Stimulated activated CD8-positive, alpha-beta memory T cell treated with anti-CD3 and anti-CD28 coated beads, Interleukin-4, amount 100 ng/mL, for 4 hours (primary cell): ENCODE results near the gene IRAG1.

Source experiments
- DNase-seq, 2 donors: peaks; one replicate each; pipeline ENCODE4 v3.0.0-alpha.2; 2020; ENCODE audit warnings: low read depth in 2 of 2, low spot score in 1 of 2

The IRAG1 gene

DNA sequence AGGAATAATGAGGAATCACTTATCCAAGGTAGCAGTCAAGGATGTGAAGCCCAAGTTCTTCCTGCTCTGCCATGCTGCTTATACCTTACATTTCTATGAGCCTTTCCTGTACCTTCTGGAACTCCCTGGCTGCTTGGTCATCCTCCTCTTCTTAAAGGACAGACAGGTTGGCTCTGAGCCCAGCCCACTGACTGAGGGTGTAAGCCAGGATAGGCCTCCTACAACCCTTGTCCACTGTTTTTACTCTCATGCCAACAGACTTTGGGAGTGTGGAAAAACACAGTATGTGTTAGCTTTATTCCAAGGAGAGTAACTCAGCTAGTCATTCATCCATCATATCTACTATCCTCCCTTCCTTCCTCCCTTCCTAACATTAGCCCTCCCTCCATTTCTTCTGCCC, 47.5 kb downstream of the IRAG1 start:
- no peak for DNase-seq

DNA sequence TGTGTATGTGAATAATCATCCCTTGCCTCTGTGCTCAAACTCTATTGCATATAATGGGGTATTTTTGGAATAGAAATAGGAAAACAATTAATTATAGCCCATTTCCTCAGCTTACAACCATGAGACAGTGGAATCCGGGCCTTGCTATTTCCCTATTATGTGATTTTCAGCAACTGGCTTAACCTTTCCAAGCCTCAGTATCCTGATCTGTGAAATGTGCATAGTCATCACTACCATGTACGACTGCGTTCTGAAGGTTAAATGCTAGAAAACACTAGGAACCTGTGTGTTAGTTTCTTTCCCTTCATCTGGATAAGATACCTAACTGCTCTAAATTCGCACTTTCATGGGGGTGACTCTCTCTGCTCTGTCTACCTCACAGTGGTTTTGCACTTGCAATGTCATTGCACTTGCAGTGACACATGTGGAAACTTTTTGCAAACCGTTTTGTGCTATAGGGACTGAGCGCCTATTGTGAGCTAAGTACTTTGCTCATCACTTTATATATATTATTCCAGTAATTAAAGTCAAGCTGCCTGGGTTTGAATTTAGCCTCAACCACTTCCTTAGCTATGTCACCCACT, 48.3 kb downstream of the IRAG1 start:
- DNase-seq, result no peak
